CD14-positive monocyte (primary cell): ENCODE data around the gene ST3GAL2. TPM values are rescaled to one million over a fixed set of nuclear protein-coding genes. Genes with fewer than 3 reads are reported as not detected.

Source experiments
- DNase-seq, 3 donors: peaks; one replicate each; pipeline ENCODE4 v3.0.0-alpha.2; 2011 to 2022
- H2AFZ ChIP-seq: 2 replicates; pipeline ENCODE4 v1.6.0; 2012; ENCODE audit warnings: mild to moderate bottlenecking, low read depth, low read length, inconsistent platforms; ENCODE audit not compliant: insufficient read depth, poor library complexity, severe bottlenecking
- H3K27ac ChIP-seq, 2 donors: 1 replicate in 1 of 2; 2 replicates in 1 of 2; pipeline ENCODE4 v1.5.1; 2012 to 2013; ENCODE audit warnings: low read length in 2 of 2, control low read depth in 1 of 2, inconsistent platforms in 1 of 2, low read depth in 1 of 2, mild to moderate bottlenecking in 1 of 2
- H3K27me3 ChIP-seq, 2 donors: one replicate each; pipeline versions ENCODE4 v1.6.0 to v1.6.1; 2011 to 2013; ENCODE audit warnings: low read length in 2 of 2; ENCODE audit not compliant: control insufficient read depth in 2 of 2, insufficient read depth in 2 of 2
- H3K36me3 ChIP-seq, 2 donors: replicated peaks in 1 of 2; 1 replicate in 1 of 2; 2 replicates in 1 of 2; pipeline versions ENCODE4 v1.5.1 to v1.6.1; 2012 to 2013; ENCODE audit warnings: low read length in 2 of 2, control low read depth in 1 of 2, inconsistent platforms in 1 of 2, mild to moderate bottlenecking in 1 of 2; ENCODE audit not compliant: insufficient read depth in 2 of 2, control insufficient read depth in 1 of 2
- H3K4me1 ChIP-seq, 2 donors: 1 replicate in 1 of 2; 2 replicates in 1 of 2; pipeline versions ENCODE4 v1.5.1 to v1.6.1; 2012 to 2013; ENCODE audit warnings: low read length in 2 of 2, control low read depth in 1 of 2, inconsistent platforms in 1 of 2, mild to moderate bottlenecking in 1 of 2, moderate library complexity in 1 of 2; ENCODE audit not compliant: insufficient read depth in 2 of 2, control insufficient read depth in 1 of 2
- H3K4me2 ChIP-seq: replicated peaks from 2 replicates; pipeline ENCODE3; 2012; ENCODE audit warnings: low read length, moderate library complexity, mild to moderate bottlenecking; ENCODE audit not compliant: poor library complexity, severe bottlenecking; ENCODE audit errors: extremely low read depth
- H3K4me3 ChIP-seq, 3 experiments: fragments of 200-600 bp in 1 of 3; sonication (generic) in 1 of 3; replicated peaks in 1 of 3; 1 replicate in 2 of 3; 2 replicates in 1 of 3; pipeline ENCODE4 v1.5.1; 2011 to 2013; ENCODE audit warnings: low read length in 3 of 3, mild to moderate bottlenecking in 3 of 3, control low read depth in 2 of 3, low read depth in 2 of 3, inconsistent platforms in 1 of 3, moderate library complexity in 1 of 3
- H3K79me2 ChIP-seq: 2 replicates; pipeline ENCODE4 v1.6.0; 2012; ENCODE audit warnings: mild to moderate bottlenecking, control low read depth, inconsistent platforms, low read length, moderate library complexity; ENCODE audit not compliant: insufficient read depth
- H3K9ac ChIP-seq: 2 replicates; pipeline ENCODE4 v1.6.0; 2017; ENCODE audit warnings: low read length, mild to moderate bottlenecking; ENCODE audit not compliant: insufficient read depth, poor library complexity, severe bottlenecking
- H3K9me3 ChIP-seq, 2 donors: replicated peaks in 1 of 2; 1 replicate in 1 of 2; 2 replicates in 1 of 2; pipeline versions ENCODE4 v1.5.1 to v1.6.1; 2012 to 2013; ENCODE audit warnings: low read length in 2 of 2, control low read depth in 1 of 2; ENCODE audit not compliant: control insufficient read depth in 1 of 2, insufficient read depth in 1 of 2
- H4K20me1 ChIP-seq: 2 replicates; pipeline ENCODE4 v1.6.0; 2012; ENCODE audit warnings: mild to moderate bottlenecking, low read length, control low read depth, moderate library complexity; ENCODE audit not compliant: insufficient read depth
- H3K27ac Mint-ChIP-seq, 7 donors: one replicate each; pipeline ENCODE4 v1.8.0; 2020; ENCODE audit warnings: mild to moderate bottlenecking in 7 of 7, mixed read lengths in 7 of 7, moderate library complexity in 6 of 7, inconsistent platforms in 2 of 7
- H3K27me3 Mint-ChIP-seq, 3 donors: one replicate each; pipeline ENCODE4 v1.8.0; 2021 to 2022; ENCODE audit warnings: low read depth in 3 of 3, mild to moderate bottlenecking in 3 of 3, mixed read lengths in 3 of 3, moderate library complexity in 3 of 3, inconsistent platforms in 1 of 3
- H3K36me3 Mint-ChIP-seq, 2 donors: one replicate each; pipeline ENCODE4 v1.8.0; 2020; ENCODE audit warnings: mixed read lengths in 2 of 2, inconsistent platforms in 1 of 2, mild to moderate bottlenecking in 1 of 2
- H3K4me1 Mint-ChIP-seq: one replicate; pipeline ENCODE4 v1.8.0; 2020; ENCODE audit warnings: mild to moderate bottlenecking, mixed read lengths
- H3K4me3 Mint-ChIP-seq, 2 donors: one replicate each; pipeline ENCODE4 v1.8.0; 2020; ENCODE audit warnings: mild to moderate bottlenecking in 2 of 2, mixed read lengths in 2 of 2, moderate library complexity in 1 of 2
- H3K9me3 Mint-ChIP-seq, 7 donors: one replicate each; pipeline ENCODE4 v1.8.0; 2020 to 2022; ENCODE audit warnings: mixed read lengths in 7 of 7, mild to moderate bottlenecking in 6 of 7, moderate library complexity in 6 of 7, inconsistent platforms in 2 of 7
- CTCF ChIP-seq: fragments of 200-600 bp; IDR thresholded peaks from one replicate; pipeline ENCODE4 v1.8.0; 2022; ENCODE audit warnings: antibody characterized with exemption, mild to moderate bottlenecking
- WGBS: methylation state at CpG from one replicate; pipeline ENCODE4 v1.1.5; 2013; ENCODE audit warnings: missing lambda C conversion rate; ENCODE audit not compliant: insufficient coverage; 5-methylcytosine and 5-hydroxymethylcytosine counted together
- intact Hi-C, 2 donors: fragments of 100-400 bp; cut with micrococcal nuclease; formaldehyde crosslinking; loops; one replicate each; pipeline versions ENCODE4 v1.15.0 to v1.15.1; 2023
- polyA minus RNA-seq: library from RNA; depleted of rRNA, polyadenylated mRNA; stranded (reverse); fragments of >200 nt; gene quantifications from 2 replicates; pipeline ENCODE4 v1.2.3, GENCODE V29; 2012
- polyA plus RNA-seq, 3 donors: library from polyadenylated mRNA; depleted of rRNA in 1 of 3; unstranded in 2 of 3; stranded (reverse) in 1 of 3; fragments of 300-500 nt in 2 of 3; fragments of >200 nt in 1 of 3; fragmentation: Illumina TruSeq in 2 of 3; gene quantifications; 1 replicate in 2 of 3; 2 replicates in 1 of 3; pipeline ENCODE4 v1.2.3, GENCODE V29; 2012 to 2021
- total RNA-seq, 12 experiments: library from RNA in 1 of 12; stranded (reverse) in 1 of 12; fragments of 120-200 nt in 1 of 12; gene quantifications; one replicate each; pipeline ENCODE4 v1.2.4 and lab custom pipeline; 2013 to 2026; ENCODE audit warnings: mixed read lengths in 6 of 12, inconsistent platforms in 1 of 12

Gene ST3GAL2
- total RNA-seq (2013) = 29.9 TPM
- polyA plus RNA-seq (10 to 100 TPM; 13.5 to 20.0 (median 18.4) TPM), polyA minus RNA-seq (34.6 and 57.9 TPM in 2 replicates), total RNA-seq (lab: John Stamatoyannopoulos, UW) (27.1 to 56.1 (median 37.5) reads per million in 11 experiments)

DNA sequence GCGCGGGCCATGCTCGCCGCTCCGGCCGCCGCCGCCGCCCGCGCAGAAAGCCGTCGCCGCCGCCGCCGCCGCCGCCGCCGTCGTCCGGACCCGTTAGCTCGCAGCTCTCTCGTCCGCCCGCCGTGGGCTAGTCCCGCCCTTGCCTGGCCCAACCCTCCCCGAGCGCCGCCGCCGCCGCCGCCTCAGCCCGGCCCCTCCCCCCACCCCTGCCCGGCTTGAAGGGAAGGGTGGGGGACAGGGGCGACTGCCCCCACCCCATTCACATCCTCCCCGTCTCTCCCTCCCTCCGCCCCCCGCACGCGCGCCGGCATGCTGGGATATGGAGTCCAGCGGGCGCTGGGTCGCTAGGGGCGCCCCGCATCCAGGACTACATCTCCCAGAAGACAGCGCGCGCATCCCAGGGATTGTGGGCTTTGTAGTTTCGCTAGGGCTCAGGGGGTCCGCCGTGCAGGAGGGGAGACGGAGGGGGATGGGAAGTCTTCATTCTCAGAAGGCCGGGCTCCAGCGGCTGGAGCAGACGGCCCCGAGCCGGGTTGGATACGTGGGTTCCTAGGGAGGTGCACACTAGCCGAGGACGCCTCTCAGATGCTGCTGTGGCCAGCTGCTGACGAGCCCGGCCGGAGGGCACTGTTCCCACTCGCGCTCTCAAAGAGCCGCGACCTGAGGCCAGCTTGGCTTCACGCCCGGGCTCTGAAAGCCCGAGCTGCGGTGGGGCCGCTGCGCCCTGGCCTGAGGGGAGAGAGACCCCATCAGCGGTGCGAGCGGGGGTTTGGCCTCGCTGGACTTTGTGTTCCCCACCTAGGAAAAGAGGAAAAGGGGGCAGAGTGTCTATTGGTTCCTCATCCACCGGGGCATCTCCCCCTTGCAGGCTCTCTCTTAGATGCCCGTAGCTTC lies at the start of gene ST3GAL2:
Gene ST3GAL2, minus strand, starts transcription at position 132 of the 894 bp plus-strand sequence. CDS start 40,570 bp downstream, outside the sequence.
- intact Hi-C loops = loop anchor here (2.0 to 5.0 kb wide), 2 partner anchors 34 to 47 kb away; no protein-coding TSS in a partner anchor
- Mint-ChIP-seq H3K27me3 (peaks cover 2 to 6% (median 5%) of the 10 kb centered on the region in 3 donors), H3K9me3 (no peaks in the 10 kb centered on the region), H3K4me3 (peak within 1 kb of the TSS; percentile 99 to 100), H3K36me3 (peaks cover 8 to 10% of the 10 kb centered on the region in 2 donors), H3K27ac (peak within 1 kb of the TSS; percentile 77 to 95 (median 89)), H3K4me1 (peaks cover 37% of the 10 kb centered on the region)
- Histone ChIP-seq H3K4me2 (peak within 1 kb of the TSS; percentile 100), H3K4me1 (peaks cover 23 to 34% of the 10 kb centered on the region in 2 donors), H3K79me2 (peaks cover 33% of the 10 kb centered on the region), H2AFZ (peak within 1 kb of the TSS; percentile 99), H3K9ac (peak within 1 kb of the TSS; percentile 70), H3K36me3 (peaks cover 4 to 7% of the 10 kb centered on the region in 2 donors), H3K9me3 (no peaks in the 10 kb centered on the region), H4K20me1 (peaks cover 16% of the 10 kb centered on the region), H3K4me3 (peak within 1 kb of the TSS; percentile 82 to 96 (median 91)), H3K27ac (peak within 1 kb of the TSS in 1 of 2 donors; percentile 73), H3K27me3 (no peaks in the 10 kb centered on the region)
- WGBS = 0% methylated on average over 54 of the region's 86 CpGs
- TF ChIP-seq CTCF = peak; percentile 7
- peak; percentile 76 to 82 (median 81) for DNase-seq

DNA sequence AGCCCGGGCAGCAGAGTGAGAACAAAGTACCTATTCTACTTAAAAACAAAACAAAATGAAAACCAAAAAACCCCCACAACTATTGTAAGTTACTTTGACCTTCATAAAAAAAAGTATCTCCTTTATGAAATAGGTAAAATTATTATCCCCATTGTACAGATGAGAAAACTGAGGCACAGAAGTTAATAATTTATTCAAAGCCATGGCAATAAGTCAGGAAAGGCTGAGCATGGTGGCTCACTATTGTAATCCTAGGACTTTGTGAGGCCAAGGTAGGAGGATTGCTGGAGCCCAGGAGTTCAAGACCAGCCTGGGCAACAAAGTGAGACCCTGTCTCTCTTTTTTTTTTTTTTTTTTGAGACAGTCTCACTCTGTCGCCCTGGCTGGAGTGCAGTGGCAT lies 46.0 kb upstream of the ST3GAL2 start:
- peaks cover 71 to 88% of the 10 kb centered on the region in 2 donors for H3K36me3 ChIP-seq
- Mint-ChIP-seq H3K4me3 (no peak overlapping the region), H3K27me3 (no peaks in the 10 kb centered on the region), H3K4me1 (no peaks in the 10 kb centered on the region), H3K27ac (no peak overlapping the region), H3K9me3 (no peaks in the 10 kb centered on the region), H3K36me3 (peaks cover 52 to 88% of the 10 kb centered on the region in 2 donors)
- no peak for TF ChIP-seq CTCF
- H2AFZ ChIP-seq = no peak overlapping the region
- intact Hi-C loops = no loop called here
- no peak overlapping the region for H3K4me3 ChIP-seq
- 100% methylated on average over 1 of the region's 2 CpGs for WGBS
- no peaks in the 10 kb centered on the region for H3K27me3 ChIP-seq
- no peak overlapping the region for H3K9ac ChIP-seq
- H3K9me3 ChIP-seq = no peaks in the 10 kb centered on the region
- no peak overlapping the region for H3K4me2 ChIP-seq
- no peak overlapping the region for H3K27ac ChIP-seq
- DNase-seq = no peak
- no peaks in the 10 kb centered on the region for H3K79me2 ChIP-seq
- no peaks in the 10 kb centered on the region for H4K20me1 ChIP-seq
- H3K4me1 ChIP-seq = no peaks in the 10 kb centered on the region
